HG03439 (cell line): ENCODE results near the gene GPR180.

Source experiments
- ATAC-seq: cut with Tn5 transposase; IDR thresholded peaks from one replicate; pipeline ENCODE4 v1.9.1; 2021; ENCODE audit warnings: mild to moderate bottlenecking, moderate library complexity; ENCODE audit not compliant: unreplicated experiment

GPR180 gene

DNA sequence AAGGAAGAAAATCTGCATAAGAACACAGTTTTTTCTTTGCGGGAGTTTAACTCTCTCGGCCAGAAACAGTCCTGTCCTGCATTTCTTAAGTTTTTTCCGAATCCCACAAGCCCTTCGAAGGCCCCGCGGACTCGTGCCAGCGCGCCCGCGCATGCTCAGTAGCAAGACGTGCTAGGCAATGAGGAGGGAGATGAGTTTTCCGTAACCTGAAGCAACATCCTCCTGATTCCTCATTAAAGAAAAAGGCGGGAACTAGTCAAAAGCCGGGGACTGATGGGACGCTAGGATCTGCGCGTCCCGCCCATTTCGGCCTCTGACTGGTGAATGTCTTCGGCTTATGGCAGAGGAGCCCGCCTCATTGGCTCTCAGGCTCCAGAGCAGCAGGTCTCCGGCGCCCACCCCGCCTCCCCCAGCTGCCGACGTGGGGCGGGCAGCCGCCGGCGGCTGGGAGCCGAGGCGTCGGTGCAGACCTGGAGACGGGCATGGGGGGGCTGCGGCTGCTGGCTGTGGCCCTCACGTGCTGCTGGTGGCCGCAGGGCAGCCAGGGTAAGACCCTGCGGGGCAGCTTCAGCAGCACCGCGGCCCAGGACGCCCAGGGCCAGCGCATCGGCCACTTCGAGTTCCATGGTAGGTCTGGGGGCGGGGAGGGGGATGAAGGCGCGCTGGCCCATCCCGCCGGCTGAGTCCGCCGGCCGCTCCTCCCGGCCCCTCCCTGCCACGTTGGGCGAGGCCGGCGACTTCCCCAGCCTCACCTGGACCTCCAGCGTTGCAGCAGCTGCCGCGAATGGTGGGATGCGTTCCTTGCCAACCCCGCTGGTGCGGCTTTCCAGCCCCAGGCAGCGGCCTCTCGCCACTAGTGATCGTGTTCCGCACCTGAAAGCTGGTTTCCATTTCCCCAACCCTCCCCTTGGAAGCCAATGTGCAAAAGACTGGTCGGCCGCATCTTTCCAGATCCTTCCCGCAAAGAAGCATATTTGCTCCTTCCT is at the start of gene GPR180:
Gene GPR180, plus strand, starts transcription at position 412 of the 986 bp plus-strand sequence. Its CDS starts 71 bp downstream, at position 483.
- peak; percentile 99 for ATAC-seq

DNA sequence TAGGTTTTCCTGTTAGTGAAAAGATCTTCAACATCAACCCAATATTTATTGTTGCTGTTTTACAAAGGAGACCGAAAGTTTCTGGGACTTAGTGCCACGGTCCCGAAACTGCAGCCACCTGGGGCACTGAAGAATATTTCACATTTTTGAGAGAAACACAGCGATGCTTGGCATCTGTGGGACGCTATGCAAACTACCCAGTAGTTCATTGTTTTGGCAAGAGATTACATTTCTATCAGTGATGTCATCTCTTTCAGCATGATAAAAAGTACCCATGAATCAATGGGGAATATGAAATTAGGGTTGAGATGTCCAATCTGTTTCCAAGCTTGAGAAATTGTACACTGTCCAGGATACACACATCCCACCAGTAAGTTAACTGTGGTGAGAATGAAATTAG is 49.6 kb upstream of the GPR180 start:
- no peak for ATAC-seq

GRCh38 chr13:94553766-94554165 is 47.9 kb upstream of the GPR180 start:
- no peak for ATAC-seq

DNA sequence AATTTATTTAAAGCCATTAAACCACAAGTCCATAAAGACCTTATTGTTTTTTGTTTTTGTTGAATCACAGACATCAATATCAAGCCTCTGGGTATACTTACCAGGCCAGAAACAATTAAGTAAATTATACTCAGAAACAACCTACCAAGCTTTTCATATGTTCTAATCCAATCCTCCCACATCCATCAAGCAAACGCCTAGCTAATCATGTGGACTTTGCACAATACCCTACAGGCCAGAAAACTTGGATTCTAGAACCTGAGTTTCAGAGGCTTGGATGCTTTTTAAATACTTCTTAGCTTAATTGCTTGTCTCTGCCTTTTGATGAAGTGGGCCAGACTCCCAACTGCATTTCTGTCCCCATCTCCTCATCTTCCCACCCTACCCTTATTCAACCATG is 45.6 kb upstream of the GPR180 start:
- ATAC-seq, result no peak

DNA sequence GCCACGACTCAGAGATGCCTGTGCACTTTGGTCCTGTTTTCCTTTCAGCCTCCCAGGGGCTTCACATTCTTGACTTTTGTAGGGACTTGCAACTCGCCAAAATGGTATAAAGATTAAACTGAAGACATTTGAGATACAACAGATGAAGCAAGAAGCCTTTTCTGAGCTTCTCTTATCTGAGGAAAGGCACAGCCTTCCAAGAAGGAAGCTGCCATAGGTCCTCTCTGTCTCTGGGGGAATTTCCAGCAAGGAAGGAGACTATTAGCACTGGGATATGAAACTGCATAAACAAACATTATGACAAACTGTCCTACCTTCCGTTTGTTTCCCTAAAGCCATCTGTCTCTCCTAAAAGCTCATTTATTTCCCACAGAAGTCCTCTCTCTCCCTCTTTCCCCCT is 45.0 kb upstream of the GPR180 start:
- ATAC-seq, result no peak

DNA sequence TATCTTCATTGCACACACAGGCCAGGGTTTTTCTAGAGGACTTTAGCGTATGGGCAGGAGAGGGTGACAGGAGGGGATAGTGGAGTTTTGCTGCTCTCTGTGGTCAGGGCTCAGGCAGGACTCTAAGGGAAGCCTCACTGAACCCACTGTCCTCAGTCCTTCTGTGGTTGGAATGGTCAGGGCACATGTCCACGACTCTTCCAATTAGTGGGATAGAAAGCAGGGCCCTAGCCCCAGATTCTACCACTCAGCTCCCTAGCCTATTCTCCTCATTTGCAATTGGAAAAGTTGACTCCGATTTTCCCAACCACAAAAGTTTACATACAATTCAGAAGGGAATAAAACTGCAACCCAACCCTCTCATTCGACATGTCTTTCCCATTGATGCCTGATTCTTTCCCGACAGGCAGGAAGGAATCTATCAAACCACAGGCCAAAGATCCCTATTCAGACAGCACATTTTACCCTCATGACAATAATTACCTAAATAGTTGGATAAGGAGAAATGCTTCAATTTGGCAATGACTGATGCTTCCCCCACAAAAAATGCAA is 43.9 kb upstream of the GPR180 start:
- no peak for ATAC-seq

- ATAC-seq, result no peak
These were observed 42.9 kb upstream of the GPR180 start for GRCh38 chr13:94558716-94559115.

GRCh38 chr13:94559222-94559795 is 42.3 kb upstream of the GPR180 start:
- no peak for ATAC-seq

DNA sequence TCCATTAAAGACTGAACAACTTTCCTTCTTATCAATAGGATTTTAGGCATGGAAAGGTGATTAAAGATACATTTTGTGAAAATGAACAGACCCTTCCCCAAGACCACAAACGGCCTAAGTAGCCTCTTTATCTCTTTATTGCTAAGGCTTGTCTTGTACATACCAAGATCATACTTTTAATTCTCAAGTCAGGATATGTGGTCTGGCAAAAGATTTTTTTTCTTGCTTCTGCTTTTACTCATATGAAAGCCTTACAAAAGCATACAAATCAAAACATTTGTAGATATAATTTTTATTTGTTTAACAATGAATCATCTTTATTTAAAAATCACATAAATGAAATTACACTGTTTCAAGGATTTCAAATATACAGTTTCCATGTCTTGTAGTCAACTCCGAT is 41.5 kb upstream of the GPR180 start:
- no peak for ATAC-seq

GRCh38 chr13:94561126-94561525 is 40.5 kb upstream of the GPR180 start:
- no peak for ATAC-seq

- ATAC-seq, result no peak
These were observed 34.1 kb upstream of the GPR180 start for GRCh38 chr13:94567581-94567980.

- no peak for ATAC-seq
These were observed 33.2 kb upstream of the GPR180 start for GRCh38 chr13:94568443-94568842.

DNA sequence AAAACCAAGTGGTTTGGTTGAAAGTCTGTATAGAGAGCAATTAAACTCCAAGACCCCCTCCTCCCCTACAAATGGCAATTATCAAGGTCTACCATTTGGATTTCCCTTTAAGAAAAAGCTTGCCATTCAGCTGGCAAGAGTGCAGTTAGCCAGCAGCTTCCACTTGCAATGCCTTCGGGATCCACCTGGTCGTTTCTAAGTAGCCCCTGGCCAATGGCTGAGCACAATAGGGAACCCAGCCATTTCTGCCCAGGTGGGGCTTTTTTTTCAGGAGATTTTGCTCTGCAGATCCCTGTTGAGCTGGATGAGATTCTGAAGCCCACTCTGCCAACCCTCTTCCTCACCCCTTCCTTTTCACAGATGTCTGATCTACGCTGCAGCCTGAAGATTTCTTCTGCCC is 32.0 kb upstream of the GPR180 start:
- no peak for ATAC-seq

DNA sequence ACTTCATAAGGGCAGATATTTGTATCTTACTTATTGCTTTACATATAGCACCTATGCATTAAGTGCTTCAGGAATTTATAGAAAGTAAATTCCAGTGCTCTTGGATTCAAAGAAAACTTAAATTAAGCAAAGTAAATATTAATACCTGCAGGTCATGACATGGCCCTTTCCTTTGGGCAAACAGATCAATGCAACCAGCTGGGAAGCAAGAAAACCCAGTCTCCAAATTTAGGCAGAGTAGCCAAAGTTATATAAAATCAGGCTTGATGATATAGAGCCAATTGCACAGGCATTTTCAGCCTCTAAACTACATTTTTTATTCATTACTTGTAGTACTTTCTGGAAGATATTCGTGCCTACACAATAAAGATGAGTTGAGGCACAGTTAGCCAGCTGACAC is 22.6 kb upstream of the GPR180 start:
- no peak for ATAC-seq

- no peak for ATAC-seq
These were observed 17.7 kb upstream of the GPR180 start for GRCh38 chr13:94583926-94584325.

GRCh38 chr13:94585543-94586101 is 16.0 kb upstream of the GPR180 start:
- no peak for ATAC-seq

GRCh38 chr13:94586371-94586770 is 15.3 kb upstream of the GPR180 start:
- ATAC-seq, result no peak

DNA sequence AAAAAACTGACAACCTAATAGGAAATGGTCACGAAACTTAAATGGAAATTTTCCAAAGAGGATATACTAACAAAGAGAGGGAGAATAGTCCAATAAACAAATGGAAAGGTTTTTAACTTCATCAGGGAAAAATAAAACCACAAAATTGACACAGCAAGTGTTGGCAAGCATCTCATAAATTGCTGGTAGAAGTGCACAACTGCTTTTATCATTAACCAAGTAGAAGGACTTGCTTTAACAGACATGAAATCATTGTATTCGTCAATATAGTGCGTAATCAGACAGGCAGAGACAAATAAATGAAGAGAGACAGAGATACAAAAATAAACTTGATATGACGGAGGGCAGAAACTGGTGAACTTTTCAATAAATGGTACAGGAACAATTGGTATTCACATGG is 13.1 kb upstream of the GPR180 start:
- ATAC-seq, result no peak

- ATAC-seq, result no peak
These were observed 10.9 kb upstream of the GPR180 start for GRCh38 chr13:94590744-94591143.

DNA sequence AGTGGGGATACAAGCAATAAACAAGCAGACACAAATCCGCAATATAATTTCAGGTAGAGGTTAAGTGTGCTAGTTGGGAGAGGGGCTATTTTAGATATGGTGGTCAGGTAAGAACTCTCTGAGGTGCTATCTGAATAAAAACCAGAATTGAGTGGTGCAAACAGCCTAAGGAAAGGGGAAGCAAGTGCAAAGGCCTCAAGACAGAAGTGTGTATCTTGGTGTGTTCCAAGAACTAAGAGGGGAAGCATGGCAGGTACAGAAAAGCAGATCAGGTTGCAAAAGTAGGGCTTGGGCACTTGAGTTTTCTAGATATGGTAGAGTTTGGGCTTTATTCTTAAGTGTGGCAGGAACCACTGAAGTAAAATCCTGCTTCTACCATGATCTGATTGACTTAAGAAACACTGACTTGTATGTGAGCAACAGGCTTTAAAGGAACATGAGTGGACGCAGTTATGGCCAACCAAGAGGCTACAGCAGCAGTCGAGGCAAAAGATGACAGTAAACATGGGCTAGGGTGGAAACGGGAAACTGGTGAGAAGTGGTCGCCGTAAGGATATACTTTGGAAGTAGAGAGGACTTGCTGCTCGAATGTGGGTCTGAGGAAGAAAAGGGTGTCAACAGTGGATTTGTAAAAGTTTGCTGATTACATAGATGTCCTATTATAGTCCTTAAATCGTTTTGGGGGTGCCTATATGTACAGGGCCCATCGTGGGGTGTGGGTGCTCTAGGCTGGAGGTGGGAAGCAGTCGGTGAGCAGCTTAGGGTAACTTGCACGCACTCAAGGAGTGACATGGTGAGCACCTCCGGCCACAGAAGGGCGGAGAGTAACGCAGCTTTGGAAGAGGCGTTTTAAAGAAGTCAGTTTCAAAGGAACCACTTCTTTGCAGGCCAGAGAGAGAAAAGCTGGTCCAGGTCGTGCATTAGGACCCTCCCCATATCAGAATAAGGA is 6.4 kb upstream of the GPR180 start:
- ATAC-seq, result peak; percentile 52
